ENCODE results near the gene CDKN2AIP. TPM values are rescaled to one million over a fixed set of nuclear protein-coding genes. Genes with fewer than 3 reads are reported as not detected.

Gene CDKN2AIP
- total RNA-seq, 1 experiment from 2014 or later: 24.0 TPM

- no peak for DNase-seq
- H4K20me1 ChIP-seq (ENCODE audit: control insufficient read depth, insufficient read depth, insufficient read length): no peaks in the 10 kb centered on the region
These were observed 4.9 kb downstream of the CDKN2AIP start for GRCh38 chr4:183449193-183449882.

More at GRCh38 chr4:183449193-183449882, 4.9 kb downstream of the CDKN2AIP start:
- Histone ChIP-seq H3K4me2 (ENCODE audit: insufficient read depth, insufficient read length, low read length) (no peak overlapping the region), H4K8ac (replicated peaks; ENCODE audit: insufficient read length, low read depth, low read length) (no peak overlapping the region), H3K23ac (ENCODE audit: insufficient read length, low read depth, low read length) (no peak overlapping the region), H3K79me1 (ENCODE audit: insufficient read depth, low read depth, low read length, poor library complexity, severe bottlenecking) (no peaks in the 10 kb centered on the region), H3K14ac (ENCODE audit: insufficient read depth, low read length) (no peak overlapping the region), H3K79me2 (ENCODE audit: insufficient read depth, low read length) (peaks cover 3% of the 10 kb centered on the region; the same call in 1 of the 2 replicates), H2BK5ac (ENCODE audit: insufficient read length, low read length) (no peak overlapping the region), H3K23me2 (ENCODE audit: insufficient read length, low read depth, low read length, poor library complexity, severe bottlenecking) (peaks cover 9% of the 10 kb centered on the region), H2BK120ac (ENCODE audit: low read depth, low read length, poor library complexity, severe bottlenecking) (no peak overlapping the region), H3T11ph (ENCODE audit: low read length) (no peak overlapping the region), H3K9me3 (ENCODE audit: control insufficient read depth, low read depth, low read length) (no peaks in the 10 kb centered on the region), H3K4me1 (ENCODE audit: insufficient read depth, low read length) (no peaks in the 10 kb centered on the region), H3K56ac (ENCODE audit: insufficient read length, low read depth, low read length) (no peak overlapping the region), H3K27me3 (ENCODE audit: insufficient read depth, low read length) (no peaks in the 10 kb centered on the region), H3K4ac (ENCODE audit: low read depth, low read length) (no peak overlapping the region), H4K91ac (ENCODE audit: insufficient read length, low read depth, low read length) (no peak overlapping the region), H2AK5ac (ENCODE audit: insufficient read length, low read length) (no peak overlapping the region), H2BK20ac (ENCODE audit: low read depth, low read length, poor library complexity, severe bottlenecking) (no peak overlapping the region), H3K18ac (ENCODE audit: insufficient read length, low read depth, low read length) (no peak overlapping the region), H2BK15ac (ENCODE audit: low read depth, low read length) (no peak overlapping the region), H2AFZ (ENCODE audit: low read length) (no peak overlapping the region), H3K9ac (ENCODE audit: extremely low read depth, insufficient read length, low read length) (no peak overlapping the region), H3K27ac (ENCODE audit: insufficient read length, low read depth, low read length) (no peak overlapping the region), H2BK12ac (ENCODE audit: insufficient read length, low read depth, low read length) (no peak overlapping the region), H4K5ac (ENCODE audit: insufficient read length, low read depth, low read length) (no peak overlapping the region)
- TF ChIP-seq, protein P1, sequence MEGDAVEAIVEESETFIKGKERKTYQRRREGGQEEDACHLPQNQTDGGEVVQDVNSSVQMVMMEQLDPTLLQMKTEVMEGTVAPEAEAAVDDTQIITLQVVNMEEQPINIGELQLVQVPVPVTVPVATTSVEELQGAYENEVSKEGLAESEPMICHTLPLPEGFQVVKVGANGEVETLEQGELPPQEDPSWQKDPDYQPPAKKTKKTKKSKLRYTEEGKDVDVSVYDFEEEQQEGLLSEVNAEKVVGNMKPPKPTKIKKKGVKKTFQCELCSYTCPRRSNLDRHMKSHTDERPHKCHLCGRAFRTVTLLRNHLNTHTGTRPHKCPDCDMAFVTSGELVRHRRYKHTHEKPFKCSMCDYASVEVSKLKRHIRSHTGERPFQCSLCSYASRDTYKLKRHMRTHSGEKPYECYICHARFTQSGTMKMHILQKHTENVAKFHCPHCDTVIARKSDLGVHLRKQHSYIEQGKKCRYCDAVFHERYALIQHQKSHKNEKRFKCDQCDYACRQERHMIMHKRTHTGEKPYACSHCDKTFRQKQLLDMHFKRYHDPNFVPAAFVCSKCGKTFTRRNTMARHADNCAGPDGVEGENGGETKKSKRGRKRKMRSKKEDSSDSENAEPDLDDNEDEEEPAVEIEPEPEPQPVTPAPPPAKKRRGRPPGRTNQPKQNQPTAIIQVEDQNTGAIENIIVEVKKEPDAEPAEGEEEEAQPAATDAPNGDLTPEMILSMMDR (conservative IDR thresholded peaks at IDR 0.05): no peak
- Mint-ChIP-seq H3K9me3 (peaks cover 0 to 2% of the 10 kb centered on the region in 2 experiments; a peak in 2 of 5 replicates), H3K36me3 (ENCODE audit: insufficient read depth in 1 of 3, low read depth in 3 of 3) (peaks cover 24 to 54% (median 45%) of the 10 kb centered on the region in 3 experiments), H3K4me1 (peaks cover 9 to 10% of the 10 kb centered on the region in 2 experiments), H3K27ac (no peak overlapping the region), H3K4me3 (no peak overlapping the region; a peak in 1 of 5 replicates), H3K27me3 (ENCODE audit: low read depth) (no peaks in the 10 kb centered on the region)
- no CpG with 5 or more reads among the region's 5 CpGs for WGBS (ENCODE audit: extremely low coverage, insufficient read length, low lambda C conversion rate)

Measured in H9 (cell line).